Forelimb muscle (tissue), 1 donor: ENCODE data around the gene C19orf81. TPM values are rescaled to one million over a fixed set of nuclear protein-coding genes. Genes with fewer than 3 reads are reported as not detected.

Experiments
- DNase-seq: peaks from one replicate; pipeline ENCODE4 v3.0.0-alpha.2; 2013; ENCODE audit warnings: low read depth
- polyA plus RNA-seq: library from polyadenylated mRNA; unstranded; fragments of 120-200 nt; gene quantifications from one replicate; pipeline ENCODE4 v1.2.1, GENCODE V29; 2013; ENCODE audit not compliant: insufficient read length

Gene C19orf81
- polyA plus RNA-seq, 1 donor: 3.8 TPM

GRCh38 chr19:50658441-50659317, 9.4 kb downstream of the C19orf81 start:
- no peak for DNase-seq

GRCh38 chr19:50659318-50660087, 10.3 kb downstream of the C19orf81 start:
- DNase-seq: no peak

- no peak for DNase-seq
Measured at GRCh38 chr19:50660088-50660366, 10.8 kb downstream of the C19orf81 start.

GRCh38 chr19:50661023-50661422, 11.8 kb downstream of the C19orf81 start:
- DNase-seq: no peak

GRCh38 chr19:50661766-50662650, 12.8 kb downstream of the C19orf81 start:
- DNase-seq: no peak

GRCh38 chr19:50662651-50663481, 13.6 kb downstream of the C19orf81 start:
- DNase-seq: no peak

- no peak for DNase-seq
Measured at GRCh38 chr19:50663482-50663790, 14.2 kb downstream of the C19orf81 start.

- no peak for DNase-seq
Measured at GRCh38 chr19:50664204-50664603, 15.0 kb downstream of the C19orf81 start.

- no peak for DNase-seq
Measured at GRCh38 chr19:50666346-50667176, 17.3 kb downstream of the C19orf81 start.

GRCh38 chr19:50667177-50667758, 18.0 kb downstream of the C19orf81 start:
- DNase-seq: no peak

- no peak for DNase-seq
Measured at GRCh38 chr19:50667759-50668231, 18.6 kb downstream of the C19orf81 start.

- DNase-seq: no peak
Measured at GRCh38 chr19:50668416-50668815, 19.2 kb downstream of the C19orf81 start.

- DNase-seq: no peak
Measured at GRCh38 chr19:50668879-50669278, 19.6 kb downstream of the C19orf81 start.

GRCh38 chr19:50669302-50670101, 20.3 kb downstream of the C19orf81 start:
- DNase-seq: no peak

GRCh38 chr19:50670102-50670380, 20.8 kb downstream of the C19orf81 start:
- DNase-seq: no peak

- no peak for DNase-seq
Measured at GRCh38 chr19:50673118-50673517, 23.9 kb downstream of the C19orf81 start.

- no peak for DNase-seq
Measured at GRCh38 chr19:50676625-50677197, 27.5 kb downstream of the C19orf81 start.

- DNase-seq: no peak
Measured at GRCh38 chr19:50677636-50678035, 28.4 kb downstream of the C19orf81 start.

- no peak for DNase-seq
Measured at GRCh38 chr19:50678323-50678722, 29.1 kb downstream of the C19orf81 start.
